Activated naive CD4-positive, alpha-beta T cell treated with anti-CD3 and anti-CD28 coated beads, Interleukin-2, amount 10 ng/mL, durations not matched to agents 7 days and 5 days (primary cell): ENCODE data around the gene TANK.

ENCODE experiments used
- CTCF ChIA-PET: fragments of 350-600 bp; sonication (Branson Sonifier 250); formaldehyde crosslinking; loops from one replicate; lab custom pipeline; 2021; ENCODE audit warnings: antibody characterized with exemption; lab: Charles Lee
- DNase-seq: peaks from one replicate; pipeline ENCODE4 v3.0.0-alpha.2; 2020
- H3K27ac Mint-ChIP-seq: one replicate; pipeline ENCODE4 v1.8.0; 2021; ENCODE audit warnings: mild to moderate bottlenecking, moderate library complexity, mixed read lengths
- H3K27me3 Mint-ChIP-seq: one replicate; pipeline ENCODE4 v1.8.0; 2021; ENCODE audit warnings: mild to moderate bottlenecking, mixed read lengths
- H3K36me3 Mint-ChIP-seq: one replicate; pipeline ENCODE4 v1.8.0; 2021; ENCODE audit warnings: mixed read lengths
- H3K4me1 Mint-ChIP-seq: one replicate; pipeline ENCODE4 v1.8.0; 2021; ENCODE audit warnings: mixed read lengths
- H3K4me3 Mint-ChIP-seq: one replicate; pipeline ENCODE4 v1.8.0; 2021; ENCODE audit warnings: mild to moderate bottlenecking, moderate library complexity, mixed read lengths
- H3K9me3 Mint-ChIP-seq: one replicate; pipeline ENCODE4 v1.8.0; 2021; ENCODE audit warnings: mixed read lengths

TANK gene, protein sequence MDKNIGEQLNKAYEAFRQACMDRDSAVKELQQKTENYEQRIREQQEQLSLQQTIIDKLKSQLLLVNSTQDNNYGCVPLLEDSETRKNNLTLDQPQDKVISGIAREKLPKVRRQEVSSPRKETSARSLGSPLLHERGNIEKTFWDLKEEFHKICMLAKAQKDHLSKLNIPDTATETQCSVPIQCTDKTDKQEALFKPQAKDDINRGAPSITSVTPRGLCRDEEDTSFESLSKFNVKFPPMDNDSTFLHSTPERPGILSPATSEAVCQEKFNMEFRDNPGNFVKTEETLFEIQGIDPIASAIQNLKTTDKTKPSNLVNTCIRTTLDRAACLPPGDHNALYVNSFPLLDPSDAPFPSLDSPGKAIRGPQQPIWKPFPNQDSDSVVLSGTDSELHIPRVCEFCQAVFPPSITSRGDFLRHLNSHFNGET

DNA sequence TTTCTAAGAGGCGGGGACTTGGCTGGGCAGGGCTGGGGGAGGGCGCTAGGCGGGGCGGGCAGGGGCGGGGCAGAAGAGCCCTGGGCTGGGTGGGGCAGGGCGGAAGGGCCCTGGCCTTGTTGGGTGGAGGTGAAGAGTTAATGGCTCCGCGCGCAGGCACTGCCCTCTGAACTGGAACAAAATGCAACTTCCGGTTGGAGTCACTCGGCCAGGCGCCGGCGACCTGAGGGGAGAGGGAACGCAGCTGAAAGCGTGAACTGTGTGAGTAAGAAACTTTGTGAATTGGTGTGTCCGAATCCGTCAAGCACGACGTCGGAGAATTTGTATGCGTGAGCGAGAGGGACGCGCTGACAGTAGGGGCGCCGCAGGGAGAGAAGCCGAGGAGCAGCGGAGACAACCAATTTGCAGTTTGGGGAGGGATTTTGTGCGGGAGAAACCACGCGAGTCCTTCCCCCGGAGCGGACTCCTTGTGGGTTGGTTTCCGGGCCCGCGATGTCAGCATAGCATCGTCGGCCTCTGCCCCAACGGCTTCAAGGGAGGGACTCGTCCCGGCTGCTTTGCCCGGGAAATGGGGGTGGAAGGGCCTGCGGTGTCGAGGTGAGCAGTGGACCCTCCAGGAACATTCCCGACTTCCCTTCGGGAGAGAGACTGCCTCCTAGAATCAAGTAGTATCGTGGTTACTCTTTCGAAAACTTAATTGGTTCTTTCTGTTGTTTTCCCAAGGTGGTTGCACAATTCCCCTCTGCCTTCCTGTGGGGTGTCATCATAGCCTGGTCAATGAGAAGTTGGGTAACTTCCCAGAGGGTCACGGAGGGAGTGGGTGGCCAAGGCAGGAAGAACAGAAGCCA is at the start of gene TANK:
Gene TANK, plus strand, starts transcription at position 203 of the 848 bp plus-strand sequence. CDS start 19,235 bp downstream, outside the sequence.
- peaks cover 3% of the 10 kb centered on the region for H3K27me3 Mint-ChIP-seq
- peaks cover 49% of the 10 kb centered on the region for H3K4me1 Mint-ChIP-seq
- CTCF ChIA-PET: interaction anchor here (1.3 kb wide), 1 partner anchor 97 kb away, joined by 4 read pairs; no protein-coding TSS in a partner anchor
- H3K27ac Mint-ChIP-seq: peak within 1 kb of the TSS; percentile 99
- no peaks in the 10 kb centered on the region for H3K9me3 Mint-ChIP-seq
- DNase-seq: peak; percentile 93
- H3K36me3 Mint-ChIP-seq: peaks cover 40% of the 10 kb centered on the region
- peak within 1 kb of the TSS; percentile 94 for H3K4me3 Mint-ChIP-seq

DNA sequence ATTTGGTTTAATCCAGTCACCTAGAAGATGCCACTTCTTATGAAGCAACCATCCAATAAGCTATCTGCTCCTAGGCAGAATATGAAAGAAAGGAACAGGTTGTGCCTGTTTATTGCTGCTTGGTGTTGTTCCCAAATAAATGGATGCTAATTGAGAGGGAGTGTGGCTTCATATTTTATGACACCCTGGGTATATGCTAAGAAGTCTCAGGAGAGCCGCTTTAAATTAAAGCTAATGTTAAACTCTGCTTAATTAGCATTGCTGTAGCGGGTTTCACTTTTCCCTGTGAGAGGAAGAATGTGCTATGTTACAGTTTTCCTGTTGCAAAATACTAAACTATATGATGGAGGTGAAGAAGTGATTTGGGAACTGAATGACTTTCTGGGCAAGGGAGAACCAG is 48.7 kb upstream of the TANK start:
- DNase-seq: no peak
- Mint-ChIP-seq H3K27ac (no peak overlapping the region), H3K4me3 (no peak overlapping the region), H3K4me1 (no peaks in the 10 kb centered on the region), H3K27me3 (no peaks in the 10 kb centered on the region), H3K36me3 (no peaks in the 10 kb centered on the region), H3K9me3 (no peaks in the 10 kb centered on the region)
- CTCF ChIA-PET: no interaction called here

DNA sequence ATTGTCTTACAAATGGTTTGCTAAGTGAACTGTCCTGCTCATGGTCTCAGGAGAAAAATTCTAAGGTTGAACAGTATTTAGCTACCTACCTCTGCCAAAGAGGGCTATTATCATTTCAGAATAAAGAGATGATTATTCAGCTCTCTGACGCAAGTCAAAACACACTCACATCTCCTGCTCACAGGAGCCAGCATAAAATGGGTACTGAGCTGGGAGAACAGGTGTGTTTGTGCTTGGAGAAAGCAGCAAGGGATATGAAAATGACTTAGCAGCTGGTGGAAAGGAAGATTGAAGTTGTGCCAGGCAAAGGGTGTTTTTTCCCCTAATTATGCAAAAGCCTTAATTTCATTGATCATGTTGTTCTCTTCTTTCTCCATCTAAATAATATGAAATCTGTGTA is 47.3 kb upstream of the TANK start:
- no peaks in the 10 kb centered on the region for H3K27me3 Mint-ChIP-seq
- H3K4me1 Mint-ChIP-seq: no peaks in the 10 kb centered on the region
- H3K4me3 Mint-ChIP-seq: no peak overlapping the region
- no peak overlapping the region for H3K27ac Mint-ChIP-seq
- no peaks in the 10 kb centered on the region for H3K36me3 Mint-ChIP-seq
- CTCF ChIA-PET: interaction anchor here (1.1 to 1.4 kb wide), 3 partner anchors 8 to 49 kb away, joined by 3 to 8 read pairs (median 5); no protein-coding TSS in a partner anchor
- no peak for DNase-seq
- no peaks in the 10 kb centered on the region for H3K9me3 Mint-ChIP-seq

DNA sequence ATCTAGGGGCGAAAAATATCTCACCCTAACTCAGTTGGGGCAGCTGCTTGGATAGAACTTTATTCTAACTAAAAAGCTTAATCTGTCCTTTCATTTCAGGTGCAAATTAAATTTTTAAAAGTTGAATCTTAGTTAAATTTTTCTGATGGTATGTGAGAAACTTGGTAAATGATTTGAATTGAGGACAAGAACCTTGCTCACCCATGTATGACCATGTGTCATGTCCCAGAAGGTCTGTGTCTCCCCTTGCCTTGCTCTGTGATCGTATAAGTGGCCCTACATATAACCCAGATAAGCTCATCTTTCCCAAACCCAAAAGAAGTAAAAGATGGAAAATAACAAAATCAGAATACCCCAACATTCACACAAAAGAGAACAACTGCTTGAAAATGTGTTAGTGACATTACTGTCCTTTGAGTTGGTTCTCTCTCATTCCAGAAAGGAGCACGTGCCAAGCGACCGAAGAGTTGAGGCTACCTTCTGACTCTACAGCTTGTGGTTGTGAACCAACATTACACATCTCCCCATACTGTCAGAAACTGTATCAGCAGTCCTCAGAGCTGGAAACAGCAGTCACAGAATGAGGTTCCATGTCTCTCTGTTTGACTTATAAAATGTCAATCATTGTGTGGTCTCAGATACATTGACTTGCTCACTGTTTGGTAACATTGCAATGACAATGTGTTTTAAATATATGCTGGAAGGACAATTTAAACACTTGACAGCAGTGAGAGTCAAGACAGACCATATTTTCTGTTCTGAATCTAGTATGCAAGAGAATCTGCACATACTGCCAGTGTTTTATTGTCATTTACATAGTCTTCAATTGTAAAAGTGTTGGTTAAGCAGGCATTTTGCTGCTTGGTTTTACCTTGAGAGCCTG is 46.3 kb upstream of the TANK start:
- no peak overlapping the region for H3K27ac Mint-ChIP-seq
- no peaks in the 10 kb centered on the region for H3K27me3 Mint-ChIP-seq

DNA sequence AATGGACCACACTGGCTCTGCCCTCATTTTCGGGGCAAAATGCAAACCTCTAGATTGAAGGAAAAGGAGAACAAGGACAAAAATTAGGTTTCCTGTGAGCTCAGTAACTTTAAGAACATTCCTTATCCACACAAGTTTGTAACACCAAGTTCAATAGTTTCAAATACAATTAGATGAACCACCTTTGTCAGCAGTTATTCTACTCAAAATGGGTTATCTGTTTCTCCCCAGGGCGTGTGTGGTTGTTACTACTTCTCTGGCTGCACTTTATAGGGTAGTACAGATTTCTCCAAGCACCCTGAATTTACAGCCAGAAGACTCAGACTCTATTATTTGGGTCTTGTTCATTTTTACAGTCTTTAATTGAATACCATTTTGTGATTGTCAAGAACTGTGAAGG is 45.0 kb upstream of the TANK start:
- no peaks in the 10 kb centered on the region for H3K4me1 Mint-ChIP-seq
- H3K27ac Mint-ChIP-seq: no peak overlapping the region
- H3K9me3 Mint-ChIP-seq: no peaks in the 10 kb centered on the region
- no peaks in the 10 kb centered on the region for H3K27me3 Mint-ChIP-seq
- no peak for DNase-seq
- CTCF ChIA-PET: interaction anchor here (1.8 kb wide), 1 partner anchor 10 kb away, joined by 5 read pairs; no protein-coding TSS in a partner anchor
- H3K4me3 Mint-ChIP-seq: no peak overlapping the region
- no peaks in the 10 kb centered on the region for H3K36me3 Mint-ChIP-seq

More for the DNA sequence above, 46.3 kb upstream of the TANK start:
- Mint-ChIP-seq H3K9me3 (no peaks in the 10 kb centered on the region), H3K36me3 (no peaks in the 10 kb centered on the region), H3K4me1 (no peaks in the 10 kb centered on the region), H3K4me3 (no peak overlapping the region)
- no peak for DNase-seq
- CTCF ChIA-PET: interaction anchor here (1.2 to 1.8 kb wide), 3 partner anchors 9 to 50 kb away, joined by 5 to 8 read pairs (median 5); no protein-coding TSS in a partner anchor

DNA sequence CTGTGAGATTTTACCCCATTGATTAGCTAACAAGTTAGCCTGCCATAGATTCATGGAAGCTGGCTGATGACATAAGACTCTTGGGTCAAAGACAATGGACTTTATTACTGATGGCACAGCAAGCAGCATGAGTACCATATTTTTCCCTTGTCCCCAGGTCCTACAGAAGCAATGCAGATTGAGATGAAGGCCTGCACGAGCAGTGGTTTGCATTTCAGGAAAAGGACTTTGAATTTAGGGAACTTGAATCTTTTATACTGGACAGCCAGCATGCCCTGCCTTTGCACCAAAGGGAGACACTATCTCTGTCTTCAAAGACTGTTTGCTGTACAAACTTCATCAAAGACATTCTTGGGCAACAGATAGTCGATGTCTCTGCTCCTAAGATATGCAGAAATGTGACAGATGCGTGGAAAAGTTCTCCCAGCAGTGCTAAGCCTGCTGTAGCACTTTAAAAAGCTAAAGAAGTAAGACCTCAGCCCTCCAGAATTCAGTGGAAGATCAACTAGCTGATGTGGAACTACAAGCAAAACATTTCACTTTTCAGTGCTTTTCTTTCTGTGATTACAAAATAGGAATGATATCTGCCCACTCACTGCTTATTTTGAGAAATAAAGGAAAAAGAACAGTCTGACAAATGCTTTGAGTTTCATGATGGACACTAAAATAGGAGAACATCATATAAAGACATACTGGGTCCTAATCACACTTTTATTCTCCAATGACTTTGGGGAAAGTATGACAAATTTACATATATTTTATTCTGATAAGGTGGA is 44.4 kb upstream of the TANK start:
- Mint-ChIP-seq H3K27ac (no peak overlapping the region), H3K9me3 (no peaks in the 10 kb centered on the region), H3K4me3 (no peak overlapping the region), H3K27me3 (no peaks in the 10 kb centered on the region), H3K4me1 (no peaks in the 10 kb centered on the region), H3K36me3 (no peaks in the 10 kb centered on the region)
- DNase-seq: no peak
- CTCF ChIA-PET: interaction anchor here (1.8 kb wide), 1 partner anchor 10 kb away, joined by 5 read pairs; no protein-coding TSS in a partner anchor

DNA sequence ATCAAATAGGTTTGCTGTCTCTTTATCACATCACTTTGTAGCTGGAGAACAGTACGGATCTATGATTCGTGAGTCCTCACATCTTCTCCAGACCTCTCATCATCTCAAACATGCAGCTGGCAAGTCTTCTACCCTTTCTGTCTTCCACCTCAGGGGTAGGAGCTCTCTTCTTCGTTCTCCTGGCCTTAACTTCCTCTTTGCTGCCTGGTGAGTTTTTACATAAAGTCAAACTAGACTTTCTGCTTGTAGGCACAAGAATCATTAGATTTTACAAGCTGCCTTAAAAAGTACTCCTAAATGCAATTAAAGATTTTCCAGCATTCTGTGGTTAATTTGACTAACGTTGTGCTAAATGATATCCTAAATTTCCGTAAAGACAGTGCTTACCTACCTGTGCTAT is 43.7 kb upstream of the TANK start:
- Mint-ChIP-seq H3K27ac (no peak overlapping the region), H3K4me1 (no peaks in the 10 kb centered on the region), H3K36me3 (no peaks in the 10 kb centered on the region), H3K9me3 (no peaks in the 10 kb centered on the region), H3K4me3 (no peak overlapping the region), H3K27me3 (no peaks in the 10 kb centered on the region)
- no peak for DNase-seq
- CTCF ChIA-PET: interaction anchor here (0.7 kb wide), 1 partner anchor 10 kb away, joined by 3 read pairs; no protein-coding TSS in a partner anchor

DNA sequence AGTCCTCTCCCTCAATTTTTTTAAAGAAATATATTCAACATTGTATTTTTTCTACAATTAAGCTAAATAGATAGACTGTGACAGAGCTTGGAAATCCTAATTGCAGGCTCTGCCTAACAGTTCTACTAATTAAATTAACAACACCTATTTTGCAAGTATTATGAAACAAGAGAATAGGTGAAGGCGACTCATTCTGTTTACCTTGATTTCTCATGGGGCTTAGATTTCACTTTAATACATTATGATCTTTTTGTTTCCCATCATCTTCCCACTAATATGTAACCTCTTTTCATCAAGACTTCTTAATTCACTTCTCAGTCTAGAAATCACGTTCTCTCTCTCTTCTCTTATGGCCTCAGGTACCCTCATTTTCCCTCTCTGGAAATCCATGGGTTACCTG is 42.7 kb upstream of the TANK start:
- CTCF ChIA-PET: interaction anchor here (2.0 kb wide), 1 partner anchor 19 kb away, joined by 8 read pairs; no protein-coding TSS in a partner anchor
- Mint-ChIP-seq H3K9me3 (no peaks in the 10 kb centered on the region), H3K36me3 (no peaks in the 10 kb centered on the region), H3K27me3 (no peaks in the 10 kb centered on the region), H3K4me1 (peaks cover under 1% of the 10 kb centered on the region), H3K27ac (no peak overlapping the region), H3K4me3 (no peak overlapping the region)
- no peak for DNase-seq

DNA sequence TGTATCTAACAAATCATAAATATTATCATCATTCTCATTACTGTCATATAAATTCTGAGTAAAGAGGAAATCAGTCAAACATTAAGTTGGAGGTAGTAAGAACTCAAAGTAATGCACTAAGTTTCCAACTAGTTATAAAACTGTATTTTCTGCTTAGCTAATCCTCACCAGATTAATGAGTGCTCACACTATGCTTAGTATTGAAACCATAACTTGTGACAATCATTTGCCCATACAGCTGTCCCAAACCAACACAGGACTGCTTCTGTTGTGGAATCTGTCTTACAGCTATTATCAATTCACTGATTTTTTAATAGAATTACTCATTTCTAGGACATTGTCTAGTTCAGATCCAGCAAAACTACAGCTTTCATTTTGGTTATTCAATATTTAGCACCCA is 41.5 kb upstream of the TANK start:
- H3K4me1 Mint-ChIP-seq: peaks cover 10% of the 10 kb centered on the region
- no peaks in the 10 kb centered on the region for H3K9me3 Mint-ChIP-seq
- H3K36me3 Mint-ChIP-seq: no peaks in the 10 kb centered on the region
- H3K4me3 Mint-ChIP-seq: no peak overlapping the region
- no peak for DNase-seq
- H3K27ac Mint-ChIP-seq: no peak overlapping the region
- CTCF ChIA-PET: interaction anchor here (1.0 to 2.0 kb wide), 3 partner anchors 8 to 17 kb away, joined by 3 to 8 read pairs (median 3); no protein-coding TSS in a partner anchor
- no peaks in the 10 kb centered on the region for H3K27me3 Mint-ChIP-seq

DNA sequence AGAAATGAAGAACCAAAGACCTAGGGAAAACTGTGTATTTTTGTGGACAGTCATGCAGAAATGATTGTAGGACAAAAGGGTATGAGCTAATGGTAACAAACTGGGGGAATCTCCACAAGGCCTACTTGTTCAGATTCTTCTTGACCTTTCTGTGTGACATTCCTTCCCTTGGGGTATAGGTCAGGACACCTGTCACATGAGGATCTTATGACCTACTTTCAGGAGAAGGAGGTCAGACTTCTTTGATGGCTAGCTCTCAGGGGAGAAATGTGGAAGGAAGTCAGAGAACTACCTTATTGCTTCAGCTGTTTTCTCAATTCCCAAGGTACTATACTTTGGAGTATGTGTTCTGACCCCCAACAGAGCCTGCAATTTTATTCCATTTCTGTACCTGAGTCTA is 40.7 kb upstream of the TANK start:
- H3K36me3 Mint-ChIP-seq: no peaks in the 10 kb centered on the region
- no peak for DNase-seq
- H3K27ac Mint-ChIP-seq: no peak overlapping the region
- no peaks in the 10 kb centered on the region for H3K27me3 Mint-ChIP-seq
- no peaks in the 10 kb centered on the region for H3K9me3 Mint-ChIP-seq
- peaks cover 10% of the 10 kb centered on the region for H3K4me1 Mint-ChIP-seq
- CTCF ChIA-PET: interaction anchor here (1.0 to 1.6 kb wide), 2 partner anchors 9 to 11 kb away, joined by 3 read pairs; no protein-coding TSS in a partner anchor
- H3K4me3 Mint-ChIP-seq: no peak overlapping the region

DNA sequence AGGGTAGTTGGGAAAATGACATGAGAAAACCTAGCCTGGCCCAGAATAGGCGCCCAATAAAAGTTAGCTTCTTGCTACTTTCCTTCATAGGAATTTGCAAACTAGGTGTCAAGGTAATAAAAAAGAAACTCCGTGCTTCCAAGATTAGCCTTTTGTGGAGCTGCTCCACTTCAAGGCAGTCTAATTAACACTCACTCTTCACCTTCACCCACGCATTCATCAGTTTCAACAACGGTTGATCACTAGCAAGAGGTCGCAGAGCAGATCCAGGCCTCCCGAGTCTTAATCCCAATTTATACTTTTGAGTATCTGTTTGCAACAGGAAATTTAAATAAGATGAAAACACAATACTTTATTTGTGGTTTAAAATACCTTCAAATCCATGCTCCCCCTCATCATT is 39.5 kb upstream of the TANK start:
- Mint-ChIP-seq H3K4me1 (peaks cover 10% of the 10 kb centered on the region), H3K27me3 (no peaks in the 10 kb centered on the region), H3K36me3 (no peaks in the 10 kb centered on the region), H3K9me3 (no peaks in the 10 kb centered on the region), H3K27ac (no peak overlapping the region), H3K4me3 (no peak overlapping the region)
- no peak for DNase-seq
- CTCF ChIA-PET: no interaction called here

DNA sequence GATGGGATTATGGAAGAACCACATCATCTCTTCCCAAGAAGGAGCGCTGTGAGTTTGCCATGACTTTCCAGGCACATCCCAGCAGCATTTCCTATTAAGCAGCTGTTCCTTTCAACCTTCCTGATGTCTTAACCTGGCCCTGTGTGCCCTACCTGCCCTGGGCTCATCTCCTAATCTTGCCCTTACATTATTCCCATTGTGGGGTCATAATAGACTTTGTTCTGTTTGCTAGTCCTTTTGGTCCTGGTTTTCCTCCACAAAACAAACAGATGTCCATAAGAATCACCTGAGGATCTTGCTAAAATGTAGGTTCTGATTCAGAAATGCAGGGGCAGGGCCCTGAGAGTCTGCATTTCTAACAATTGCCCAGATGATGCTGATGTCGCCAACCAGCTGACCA is 38.6 kb upstream of the TANK start:
- DNase-seq: no peak
- H3K4me1 Mint-ChIP-seq: peaks cover 10% of the 10 kb centered on the region
- CTCF ChIA-PET: interaction anchor here (1.0 kb wide), 1 partner anchor 9 kb away, joined by 3 read pairs; no protein-coding TSS in a partner anchor
- H3K36me3 Mint-ChIP-seq: no peaks in the 10 kb centered on the region
- no peaks in the 10 kb centered on the region for H3K27me3 Mint-ChIP-seq
- no peak overlapping the region for H3K4me3 Mint-ChIP-seq
- no peak overlapping the region for H3K27ac Mint-ChIP-seq
- no peaks in the 10 kb centered on the region for H3K9me3 Mint-ChIP-seq
